IPS-18c (cell line): ENCODE measurements around the gene RNPS1.

ENCODE experiments used
- H3K4me3 ChIP-seq: 2 replicates; pipeline ENCODE4 v1.7.0; 2013; ENCODE audit warnings: low read depth, mild to moderate bottlenecking, low read length, moderate library complexity; ENCODE audit not compliant: insufficient read depth
- H3K9me3 ChIP-seq: one replicate; pipeline ENCODE4 v1.6.1; 2013; ENCODE audit warnings: mild to moderate bottlenecking, low read length, moderate library complexity; ENCODE audit not compliant: control insufficient read depth, insufficient read depth

RNPS1 gene

GRCh38 chr16:2284797-2285576 is 17.1 kb upstream of the RNPS1 start:
- Histone ChIP-seq H3K4me3 (no peak overlapping the region), H3K9me3 (no peaks in the 10 kb centered on the region)

GRCh38 chr16:2284001-2284770 is 16.3 kb upstream of the RNPS1 start:
- no peak overlapping the region for H3K4me3 ChIP-seq
- no peaks in the 10 kb centered on the region for H3K9me3 ChIP-seq

DNA sequence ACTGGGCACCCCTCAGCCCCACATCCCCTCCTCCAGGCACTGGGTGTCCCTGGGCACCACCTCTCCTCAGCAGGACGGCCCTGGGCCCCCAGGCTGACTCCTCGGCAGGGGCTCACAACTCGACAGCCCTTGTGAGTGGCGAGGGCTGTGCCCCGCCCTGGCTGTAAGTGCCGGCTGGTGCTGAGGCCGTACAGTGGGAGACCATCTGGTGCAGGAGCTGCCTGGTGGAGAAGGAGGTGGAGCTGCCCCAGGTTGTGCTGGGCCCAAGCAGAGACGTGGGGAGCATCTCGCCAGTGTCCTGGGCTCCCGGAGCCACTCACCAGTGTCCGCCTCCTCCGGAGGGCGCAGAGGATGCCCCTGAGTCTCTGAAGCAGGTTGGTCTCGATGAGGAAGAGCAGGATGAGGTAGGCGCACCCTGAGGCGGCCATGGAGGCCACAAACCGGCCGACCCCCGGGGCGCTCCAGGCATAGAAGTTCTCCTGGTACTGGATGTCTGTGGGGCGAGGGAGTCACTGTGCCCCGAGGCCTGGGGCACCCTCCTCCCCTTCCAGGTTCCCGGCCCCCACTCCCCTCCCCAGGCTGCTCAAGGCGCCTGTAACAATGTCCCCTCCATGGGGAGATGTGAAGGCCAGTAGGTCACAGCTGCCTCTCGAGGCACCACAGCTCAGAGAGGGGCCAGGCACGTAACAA is 15.1 kb upstream of the RNPS1 start:
- Histone ChIP-seq H3K9me3 (no peaks in the 10 kb centered on the region), H3K4me3 (no peak overlapping the region)

DNA sequence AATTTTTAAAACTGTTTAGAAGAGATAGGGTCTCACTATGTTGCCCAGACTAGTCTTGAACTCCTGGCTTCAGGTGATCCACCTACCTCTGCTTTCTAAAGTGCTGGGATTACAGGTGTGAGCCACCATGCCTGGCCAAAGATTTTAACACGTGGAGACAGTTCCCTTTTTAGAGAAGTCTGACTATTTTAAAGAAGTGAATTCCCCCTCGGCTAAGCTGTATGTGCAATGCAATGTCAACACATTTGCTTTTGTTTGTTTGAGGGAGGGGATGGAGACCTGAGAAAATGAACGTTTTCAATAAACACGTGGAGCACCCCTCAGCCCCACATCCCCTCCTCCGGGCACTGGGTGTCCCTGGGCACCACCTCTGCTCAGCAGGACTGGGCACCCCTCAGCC is 14.3 kb upstream of the RNPS1 start:
- Histone ChIP-seq H3K4me3 (no peak overlapping the region), H3K9me3 (no peaks in the 10 kb centered on the region)

GRCh38 chr16:2280981-2281542 is 13.1 kb upstream of the RNPS1 start:
- H3K9me3 ChIP-seq: no peaks in the 10 kb centered on the region
- no peak overlapping the region for H3K4me3 ChIP-seq

DNA sequence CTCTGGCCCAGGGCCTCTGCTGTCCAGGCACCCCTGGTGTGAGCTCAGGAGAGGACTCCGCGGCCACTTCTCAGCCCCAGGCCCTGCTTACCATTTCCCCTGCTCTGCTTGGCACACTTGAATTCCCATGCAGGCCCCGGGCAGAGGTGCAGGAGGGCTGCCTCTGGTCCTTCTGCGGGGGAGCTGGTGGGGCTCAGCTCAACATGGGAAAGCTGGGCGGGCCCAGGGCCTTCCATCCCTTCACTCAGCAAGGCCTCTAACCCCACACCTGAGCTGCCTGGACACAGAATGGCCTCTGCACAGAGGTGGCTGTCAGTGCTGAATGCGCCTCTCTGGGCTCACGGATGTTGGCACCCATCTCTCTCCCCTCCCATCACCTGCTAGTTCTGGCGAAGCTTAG is 12.5 kb upstream of the RNPS1 start:
- no peak overlapping the region for H3K4me3 ChIP-seq
- H3K9me3 ChIP-seq: no peaks in the 10 kb centered on the region

DNA sequence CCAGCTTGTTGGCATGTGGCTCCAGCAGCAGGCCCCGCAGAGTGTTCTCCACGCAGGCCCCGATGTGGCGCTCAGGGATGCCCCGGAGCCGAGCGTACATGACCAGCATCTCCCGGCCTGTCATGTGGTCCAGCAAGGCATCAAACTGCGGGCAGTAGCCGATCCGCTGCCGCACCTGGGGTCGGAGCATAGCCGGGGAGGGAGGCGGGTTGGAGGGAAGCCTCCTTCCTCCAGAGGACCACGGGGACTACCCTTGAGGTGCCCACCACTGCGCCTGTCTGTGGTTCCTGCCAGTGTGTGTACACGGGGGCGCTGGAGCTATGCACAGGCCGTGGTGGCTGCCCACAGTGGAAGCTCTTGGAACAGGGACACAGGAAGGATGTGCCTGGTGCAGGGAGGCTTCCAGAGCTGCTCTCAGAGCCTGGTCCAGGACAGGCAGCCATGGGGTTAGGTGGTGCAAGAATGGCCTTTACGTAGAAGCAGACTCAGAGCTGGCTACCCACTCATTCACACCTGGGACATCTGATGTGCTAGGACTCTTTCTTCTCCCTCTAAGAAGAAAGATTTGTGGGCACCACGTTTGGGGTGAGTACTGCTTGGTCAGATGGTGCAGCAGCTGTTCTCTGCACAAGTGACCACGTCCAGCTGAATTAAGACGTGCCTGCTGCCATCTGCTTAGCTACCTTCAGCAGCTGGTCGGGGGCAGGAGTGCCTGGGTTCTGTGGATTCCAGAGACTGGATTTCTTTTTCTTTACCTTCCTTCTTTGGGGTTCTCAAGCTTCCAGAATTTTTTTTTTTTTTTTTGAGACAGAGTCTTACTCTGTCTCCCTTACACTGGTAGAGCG is 11.3 kb upstream of the RNPS1 start:
- Histone ChIP-seq H3K9me3 (no peaks in the 10 kb centered on the region), H3K4me3 (no peak overlapping the region)

GRCh38 chr16:2278272-2278608 is 10.3 kb upstream of the RNPS1 start:
- H3K9me3 ChIP-seq: no peaks in the 10 kb centered on the region
- H3K4me3 ChIP-seq: no peak overlapping the region

DNA sequence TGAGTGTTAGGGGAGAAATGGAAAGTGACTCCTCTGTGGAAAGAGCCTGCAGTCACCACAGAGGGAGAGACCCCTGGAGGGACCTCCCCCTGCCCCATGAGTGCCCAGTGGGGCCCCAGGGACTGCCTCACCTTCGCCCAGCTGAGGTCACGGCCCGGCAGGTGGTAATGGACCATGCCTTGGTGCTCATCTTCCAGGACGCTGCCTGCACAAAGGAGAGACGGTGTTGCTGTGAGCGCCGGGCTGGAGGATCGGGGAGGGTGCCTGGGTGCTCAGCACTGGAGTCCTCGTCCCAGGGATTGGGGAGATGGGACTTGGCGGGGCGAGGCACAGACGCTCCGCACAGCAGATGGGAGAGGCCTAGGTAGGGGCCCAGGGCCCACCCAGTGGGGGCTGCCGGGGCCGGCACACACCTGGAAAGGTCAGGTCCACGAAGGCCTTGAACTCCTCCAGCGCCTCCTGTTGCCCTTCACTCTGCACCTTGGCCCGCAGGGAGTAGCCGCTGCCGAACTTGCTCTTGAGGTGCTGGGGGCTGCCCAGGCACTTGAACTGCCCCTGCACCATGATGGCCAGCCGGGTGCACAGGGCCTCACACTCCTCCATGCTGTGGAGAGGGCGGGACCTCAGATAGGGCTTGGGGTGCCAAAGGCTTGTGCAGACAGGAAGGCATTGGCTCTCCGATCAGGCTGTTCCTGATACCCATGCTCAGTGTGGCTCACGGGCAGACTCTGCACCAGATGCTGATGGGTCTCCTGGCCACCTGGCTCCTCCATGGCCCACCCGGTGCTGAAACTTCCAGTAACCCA is 9.7 kb upstream of the RNPS1 start:
- Histone ChIP-seq H3K9me3 (no peaks in the 10 kb centered on the region), H3K4me3 (no peak overlapping the region)

DNA sequence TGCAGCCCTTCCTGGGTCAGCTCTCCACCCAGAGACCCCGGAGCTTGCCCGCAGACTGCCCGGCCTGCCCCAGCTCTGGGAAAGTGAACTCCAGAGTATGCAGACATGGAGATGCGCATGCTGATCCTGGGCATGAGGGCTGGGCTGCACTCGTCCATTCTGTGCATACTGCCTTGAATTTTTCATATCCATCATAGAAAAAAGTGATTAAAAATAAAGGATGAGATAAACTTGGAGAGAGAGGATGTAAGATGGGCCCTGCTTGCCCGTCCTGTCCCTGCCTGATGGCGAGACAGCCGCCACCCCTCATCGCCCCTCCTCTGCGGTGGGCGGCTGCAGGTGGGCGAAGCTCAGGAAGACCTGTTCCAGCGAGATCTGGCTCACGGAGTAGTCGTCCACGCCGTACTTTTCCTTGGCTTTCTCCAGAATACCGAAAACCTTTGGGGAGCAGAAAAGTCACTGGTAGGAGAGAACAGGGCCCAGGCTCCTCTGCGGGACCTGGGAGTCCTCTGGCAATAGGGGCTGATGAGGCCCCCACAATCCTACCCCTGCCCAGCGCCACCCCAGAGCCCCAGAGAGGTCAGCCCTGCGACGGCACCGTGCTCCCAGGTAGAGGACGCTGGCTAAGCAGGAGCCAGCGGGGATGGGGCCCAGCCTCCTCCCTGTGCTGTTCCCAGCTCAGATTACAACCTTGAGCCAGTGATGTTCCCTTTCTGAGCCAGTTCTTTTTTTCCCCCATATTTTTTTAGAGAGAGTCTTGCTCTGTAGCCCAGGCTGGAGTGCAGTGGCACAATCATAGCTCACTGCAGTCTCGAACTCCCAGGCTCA is 8.7 kb upstream of the RNPS1 start:
- Histone ChIP-seq H3K9me3 (no peaks in the 10 kb centered on the region), H3K4me3 (no peak overlapping the region)

DNA sequence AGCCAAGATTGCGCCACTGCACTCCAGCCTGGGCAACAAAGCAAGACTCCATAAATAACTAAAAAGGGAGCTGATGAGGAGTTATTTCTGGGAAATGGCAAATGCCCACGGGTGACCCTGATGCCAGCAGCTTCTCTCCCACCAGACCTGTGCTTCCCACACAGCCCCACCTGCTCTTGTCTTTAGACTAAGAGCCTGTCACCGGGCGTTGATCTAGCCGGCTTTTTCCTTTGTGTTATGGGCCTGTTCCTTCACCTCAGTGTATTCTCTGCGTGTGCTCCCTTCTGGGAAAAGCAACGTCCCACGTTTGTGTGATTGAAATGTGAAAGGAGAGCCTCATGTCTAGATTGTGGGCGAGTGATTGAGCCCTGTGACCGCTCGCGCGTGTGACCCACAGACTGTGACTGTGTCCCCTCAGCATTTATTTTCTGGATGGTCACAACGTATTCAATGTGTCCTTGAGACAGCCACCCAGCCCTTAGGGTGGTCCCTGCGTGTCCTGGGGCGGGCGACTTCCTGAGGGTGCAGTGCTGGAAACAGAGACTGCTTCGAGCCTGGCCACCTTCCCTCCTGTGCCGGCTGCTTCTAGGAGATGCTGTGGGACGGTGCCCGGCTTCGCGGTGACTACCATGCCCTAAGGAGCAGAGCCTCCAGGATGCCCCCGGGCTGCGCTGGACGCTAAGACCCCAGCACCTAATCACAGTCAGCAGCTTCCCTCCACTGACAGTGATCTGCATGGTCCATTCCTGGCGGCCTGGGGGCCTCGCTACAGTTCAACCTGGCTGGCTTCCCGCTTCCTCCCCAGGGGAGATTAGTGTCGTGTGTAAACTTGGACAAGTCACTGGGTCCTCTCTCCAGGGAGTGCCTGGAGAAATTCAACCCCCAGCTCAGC is 7.8 kb upstream of the RNPS1 start:
- no peak overlapping the region for H3K4me3 ChIP-seq
- no peaks in the 10 kb centered on the region for H3K9me3 ChIP-seq

- H3K4me3 ChIP-seq: no peak overlapping the region
- no peaks in the 10 kb centered on the region for H3K9me3 ChIP-seq
Measured at GRCh38 chr16:2273931-2274330, 6.0 kb upstream of the RNPS1 start.

DNA sequence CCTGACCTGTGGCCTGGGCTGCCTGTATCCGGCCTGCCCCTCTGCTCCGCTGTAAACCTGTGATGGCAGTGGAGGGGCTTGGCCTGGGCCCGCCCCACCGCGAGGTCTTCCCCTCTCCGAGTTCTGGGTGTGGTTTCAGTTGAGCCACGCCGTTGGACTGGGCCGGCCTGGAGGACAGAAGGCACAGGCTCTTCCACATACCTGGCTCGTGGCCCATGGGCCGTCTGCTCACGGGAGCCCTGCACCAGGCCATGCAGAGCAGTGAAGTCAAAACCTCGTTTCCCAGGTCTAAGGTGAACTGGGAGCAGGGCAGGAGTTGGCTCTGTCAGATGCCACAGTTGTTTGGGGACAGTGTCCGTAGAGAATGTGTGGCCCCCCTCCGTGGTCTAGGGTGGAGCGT is 5.6 kb upstream of the RNPS1 start:
- Histone ChIP-seq H3K9me3 (no peaks in the 10 kb centered on the region), H3K4me3 (no peak overlapping the region)

DNA sequence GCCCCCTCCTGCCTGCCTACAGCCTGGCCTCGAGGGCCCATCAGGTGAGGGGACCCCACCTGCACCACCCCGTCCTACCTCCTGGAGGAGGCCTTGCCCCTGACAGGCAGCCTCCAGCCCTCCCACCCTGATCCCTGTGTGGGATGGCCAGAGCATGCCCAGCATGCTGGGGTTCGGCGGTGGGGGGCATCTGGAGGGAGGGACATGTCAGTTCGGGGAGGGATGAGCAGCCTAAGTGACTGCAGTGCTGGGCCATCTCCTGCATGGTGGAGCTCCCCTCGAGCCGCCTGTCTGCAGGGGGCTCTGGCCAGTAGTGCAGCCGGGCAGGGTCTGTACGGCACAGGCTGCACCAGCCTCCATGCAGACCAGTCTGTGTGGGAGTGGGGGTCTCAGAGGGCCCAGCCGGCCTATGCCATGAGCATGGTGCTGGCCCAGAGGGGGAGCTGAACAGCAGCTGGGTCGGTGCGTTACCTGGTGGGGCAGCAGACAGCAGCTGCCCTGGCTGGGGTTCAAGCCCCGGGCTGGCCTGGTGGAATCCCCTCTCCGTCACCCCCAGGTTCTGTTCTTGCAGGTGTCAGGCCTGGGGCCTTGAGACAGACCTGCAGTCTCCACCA is 4.0 kb upstream of the RNPS1 start:
- Histone ChIP-seq H3K9me3 (no peaks in the 10 kb centered on the region), H3K4me3 (no peak overlapping the region)
